ENCODE data around the gene CDKN1B.

The CDKN1B gene

DNA sequence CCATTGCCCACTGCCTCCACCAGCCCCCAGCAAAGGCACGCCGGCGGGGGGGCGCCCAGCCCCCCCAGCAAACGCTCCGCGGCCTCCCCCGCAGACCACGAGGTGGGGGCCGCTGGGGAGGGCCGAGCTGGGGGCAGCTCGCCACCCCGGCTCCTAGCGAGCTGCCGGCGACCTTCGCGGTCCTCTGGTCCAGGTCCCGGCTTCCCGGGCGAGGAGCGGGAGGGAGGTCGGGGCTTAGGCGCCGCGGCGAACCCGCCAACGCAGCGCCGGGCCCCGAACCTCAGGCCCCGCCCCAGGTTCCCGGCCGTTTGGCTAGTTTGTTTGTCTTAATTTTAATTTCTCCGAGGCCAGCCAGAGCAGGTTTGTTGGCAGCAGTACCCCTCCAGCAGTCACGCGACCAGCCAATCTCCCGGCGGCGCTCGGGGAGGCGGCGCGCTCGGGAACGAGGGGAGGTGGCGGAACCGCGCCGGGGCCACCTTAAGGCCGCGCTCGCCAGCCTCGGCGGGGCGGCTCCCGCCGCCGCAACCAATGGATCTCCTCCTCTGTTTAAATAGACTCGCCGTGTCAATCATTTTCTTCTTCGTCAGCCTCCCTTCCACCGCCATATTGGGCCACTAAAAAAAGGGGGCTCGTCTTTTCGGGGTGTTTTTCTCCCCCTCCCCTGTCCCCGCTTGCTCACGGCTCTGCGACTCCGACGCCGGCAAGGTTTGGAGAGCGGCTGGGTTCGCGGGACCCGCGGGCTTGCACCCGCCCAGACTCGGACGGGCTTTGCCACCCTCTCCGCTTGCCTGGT is at the start of gene CDKN1B:
Gene CDKN1B, plus strand, starts transcription at position 576 of the 793 bp plus-strand sequence. CDS start 472 bp downstream, outside the sequence.
- peak; percentile 92 to 93 for DNase-seq

DNA sequence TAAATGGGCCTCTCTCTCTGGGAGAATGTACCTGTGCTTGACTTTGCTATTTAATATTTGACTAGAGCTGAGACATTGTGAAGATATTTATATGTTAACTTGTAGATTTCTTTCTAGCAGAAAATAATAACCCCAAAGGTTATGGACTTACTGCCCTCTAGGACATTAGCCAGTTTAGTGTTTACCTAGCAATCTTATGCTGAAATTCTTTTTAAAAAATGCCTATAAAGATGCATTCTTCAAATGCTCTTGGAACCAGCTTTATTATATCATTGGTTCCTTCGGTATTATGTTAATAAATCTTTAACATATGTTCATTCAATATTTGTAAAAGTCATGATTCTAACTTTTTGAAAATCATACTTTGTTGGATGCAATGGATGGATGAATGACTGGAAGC is 49.2 kb upstream of the CDKN1B start:
- DNase-seq: no peak

DNA sequence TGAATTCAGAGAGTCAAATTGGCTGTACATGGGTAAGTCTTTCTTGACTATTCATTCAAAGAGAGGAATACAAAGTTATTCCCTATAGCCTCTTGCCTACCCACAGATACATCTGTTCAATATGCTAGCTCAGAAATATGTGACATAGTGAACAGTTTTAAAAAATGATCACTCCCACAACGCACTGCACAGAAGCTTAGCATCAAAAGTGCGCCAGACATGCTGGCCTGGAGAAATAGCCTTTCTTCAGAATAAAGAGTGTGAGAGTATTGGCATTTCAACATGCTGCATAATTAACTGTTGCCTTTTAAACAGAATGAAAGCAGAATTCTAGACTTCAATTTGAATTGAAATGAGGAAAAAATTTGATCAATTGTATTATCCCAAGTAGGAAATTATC is 48.1 kb upstream of the CDKN1B start:
- DNase-seq: no peak

DNA sequence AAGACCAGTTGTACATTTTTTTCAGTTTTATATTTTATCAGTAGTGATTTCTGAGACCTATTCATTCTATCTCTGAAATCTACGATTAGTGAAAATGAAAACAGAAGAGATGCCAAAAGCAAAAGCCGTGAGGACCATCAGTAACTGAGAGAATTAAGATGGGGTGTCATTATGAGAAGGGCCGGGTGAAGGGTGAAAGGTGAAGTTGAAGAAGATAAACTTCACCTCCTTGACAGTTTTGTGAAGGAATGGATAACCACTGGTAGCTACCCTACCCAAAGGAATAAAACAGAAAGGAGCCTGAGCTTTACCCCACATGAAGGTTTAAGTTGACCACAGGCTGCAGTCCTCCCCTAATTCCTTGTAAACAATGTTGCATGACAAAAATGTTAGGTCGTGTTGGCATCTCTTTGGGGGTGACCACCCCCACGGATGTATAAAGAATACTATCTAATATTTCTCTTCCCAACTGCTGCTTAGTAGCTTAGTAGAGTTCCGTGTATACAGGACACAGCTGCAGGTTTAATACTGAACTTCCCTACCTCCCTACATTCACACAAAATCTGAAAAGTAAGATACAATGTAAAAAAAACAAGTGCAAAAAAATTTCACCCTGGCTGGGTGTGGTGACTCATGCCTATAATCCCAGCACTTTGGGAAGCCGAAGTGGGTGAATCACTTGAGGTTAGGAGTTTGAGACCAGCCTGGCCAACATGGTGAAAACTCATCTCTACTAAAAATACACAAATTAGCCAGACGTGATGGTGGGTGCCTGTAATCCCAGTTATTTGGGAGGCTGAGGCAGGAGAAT is 45.1 kb upstream of the CDKN1B start:
- DNase-seq: no peak

DNA sequence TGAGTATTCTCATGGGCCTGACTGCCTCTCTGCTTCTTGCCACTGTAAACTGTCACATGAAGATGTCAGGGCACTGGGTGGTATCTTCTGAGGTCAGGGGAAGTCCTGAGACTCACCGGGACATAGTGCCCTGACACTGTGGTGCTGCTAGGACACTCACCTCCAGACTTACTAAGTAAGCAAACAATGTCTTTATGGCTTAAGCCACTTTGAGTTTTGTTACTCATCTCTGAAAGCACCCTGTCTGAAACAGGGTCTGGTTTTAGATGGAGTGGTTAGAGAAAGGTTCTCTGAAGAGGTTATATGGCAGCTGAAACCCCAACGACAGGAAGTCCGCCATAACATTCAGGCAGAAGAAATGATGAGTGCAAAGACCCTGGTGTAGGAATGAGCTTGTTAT is 43.9 kb upstream of the CDKN1B start:
- no peak for DNase-seq

DNA sequence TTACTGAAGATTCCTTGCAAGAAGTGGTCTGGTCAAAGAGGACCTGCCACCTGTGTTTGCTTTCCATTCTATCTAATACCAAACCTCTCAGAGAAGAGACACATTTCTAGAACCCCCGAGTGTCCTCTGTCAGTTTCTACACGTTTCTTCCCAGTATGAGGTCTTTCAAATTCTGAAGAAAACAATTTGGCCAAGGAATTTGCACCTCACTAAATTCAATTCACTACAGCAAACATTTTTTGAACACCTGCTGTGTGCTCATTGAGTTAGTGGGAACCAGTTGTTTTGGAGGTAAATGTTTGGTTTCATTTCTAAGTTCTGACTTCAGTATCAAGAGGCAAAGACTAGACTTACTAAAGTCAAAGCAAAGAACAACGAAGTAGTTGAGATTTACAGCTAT is 40.6 kb upstream of the CDKN1B start:
- no peak for DNase-seq

DNA sequence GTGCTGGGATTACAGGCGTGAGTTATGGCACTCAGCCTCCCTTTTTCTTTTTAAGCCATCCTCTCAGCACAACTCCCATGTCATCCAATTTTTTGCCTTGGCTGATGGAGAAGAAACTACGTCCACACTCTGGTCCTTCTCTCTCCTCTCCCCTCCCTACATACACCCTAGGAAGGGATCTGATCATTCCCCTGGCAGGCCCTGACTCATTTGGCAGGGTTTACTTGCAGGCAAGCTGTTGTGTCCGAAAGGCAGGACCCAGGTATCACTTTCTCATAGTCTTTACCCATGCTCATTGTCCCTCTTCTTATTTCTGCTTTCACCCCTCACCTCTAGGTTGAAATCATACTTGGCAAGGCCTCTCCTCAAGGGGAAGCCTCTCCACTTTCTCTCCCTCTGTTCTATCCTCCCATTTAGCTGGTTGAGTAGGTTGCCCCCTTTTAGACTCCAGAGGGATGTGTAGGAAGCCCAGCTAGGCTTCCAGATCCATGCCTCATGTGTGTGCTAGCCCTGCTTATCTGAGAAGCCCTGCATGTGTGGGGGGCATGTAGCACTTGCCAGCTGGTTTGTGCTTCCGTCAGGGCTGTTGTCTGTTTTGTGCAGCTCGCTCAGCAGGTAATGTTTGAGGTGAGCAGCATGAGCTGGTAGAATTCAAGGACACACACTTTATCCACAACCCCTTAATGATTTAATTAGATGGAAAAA is 36.0 kb upstream of the CDKN1B start:
- DNase-seq: no peak

DNA sequence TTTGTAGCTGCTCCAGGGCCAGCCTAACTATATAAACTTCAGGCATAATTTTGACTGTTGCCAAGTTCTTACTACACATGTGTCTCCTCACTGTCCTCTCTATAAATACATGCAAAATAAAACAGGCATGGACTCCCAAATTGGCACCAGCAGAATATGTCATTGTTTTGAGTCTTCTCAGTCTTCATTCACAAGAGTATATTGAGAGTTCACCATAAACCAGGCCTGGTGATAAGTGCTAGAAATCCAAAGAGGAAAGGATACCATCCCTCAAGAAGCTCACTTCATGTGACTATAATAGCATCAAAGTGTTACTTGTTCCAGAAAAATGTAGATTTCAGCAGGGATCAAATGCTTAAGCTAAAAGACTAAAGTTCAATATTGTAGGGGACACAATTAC is 34.9 kb upstream of the CDKN1B start:
- DNase-seq: no peak

DNA sequence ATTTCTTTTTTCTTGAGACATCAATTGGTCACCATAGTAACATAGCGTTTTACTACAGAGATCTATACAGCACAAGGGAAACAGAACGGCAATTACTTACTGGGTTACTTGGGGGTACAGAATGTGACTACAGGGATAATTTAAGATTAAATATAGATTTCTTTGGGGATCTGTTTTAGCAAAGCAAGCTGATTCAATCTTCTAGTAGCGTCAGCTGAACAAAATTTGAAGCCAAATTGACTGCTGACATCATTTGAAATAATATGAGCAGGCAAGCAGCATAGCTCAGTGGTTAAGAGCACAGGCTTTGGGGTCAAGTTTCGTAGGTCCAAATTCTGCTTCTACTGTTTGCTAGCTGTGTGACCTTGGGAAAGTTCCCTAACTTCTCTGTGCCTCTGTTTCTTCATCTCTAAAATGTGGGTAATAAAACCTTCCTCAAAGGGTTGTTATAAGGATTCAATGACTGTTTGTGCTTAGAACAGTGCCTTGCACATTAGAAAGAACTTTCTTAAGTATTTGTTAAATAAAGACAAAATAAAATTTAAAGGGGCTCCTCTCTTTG is 34.0 kb upstream of the CDKN1B start:
- DNase-seq: no peak

DNA sequence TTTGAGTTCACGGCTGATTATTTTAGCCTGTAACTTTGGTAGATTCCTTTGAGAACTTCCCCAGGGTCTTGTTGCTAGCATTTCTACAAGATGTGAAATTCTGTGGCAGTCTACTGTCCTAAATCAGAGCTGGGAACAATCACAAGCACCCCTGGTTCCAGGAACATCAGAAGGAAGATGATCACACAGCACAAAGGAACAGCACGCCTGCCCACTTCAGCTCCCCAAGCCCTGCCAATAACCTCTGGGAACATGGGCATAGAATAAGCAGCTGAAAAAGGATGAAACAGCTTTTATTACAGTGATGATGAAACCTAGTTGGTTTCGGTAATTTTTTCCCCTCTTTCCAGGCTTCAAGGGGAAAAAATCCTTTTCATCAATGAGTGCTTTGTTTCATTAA is 33.4 kb upstream of the CDKN1B start:
- DNase-seq: no peak

DNA sequence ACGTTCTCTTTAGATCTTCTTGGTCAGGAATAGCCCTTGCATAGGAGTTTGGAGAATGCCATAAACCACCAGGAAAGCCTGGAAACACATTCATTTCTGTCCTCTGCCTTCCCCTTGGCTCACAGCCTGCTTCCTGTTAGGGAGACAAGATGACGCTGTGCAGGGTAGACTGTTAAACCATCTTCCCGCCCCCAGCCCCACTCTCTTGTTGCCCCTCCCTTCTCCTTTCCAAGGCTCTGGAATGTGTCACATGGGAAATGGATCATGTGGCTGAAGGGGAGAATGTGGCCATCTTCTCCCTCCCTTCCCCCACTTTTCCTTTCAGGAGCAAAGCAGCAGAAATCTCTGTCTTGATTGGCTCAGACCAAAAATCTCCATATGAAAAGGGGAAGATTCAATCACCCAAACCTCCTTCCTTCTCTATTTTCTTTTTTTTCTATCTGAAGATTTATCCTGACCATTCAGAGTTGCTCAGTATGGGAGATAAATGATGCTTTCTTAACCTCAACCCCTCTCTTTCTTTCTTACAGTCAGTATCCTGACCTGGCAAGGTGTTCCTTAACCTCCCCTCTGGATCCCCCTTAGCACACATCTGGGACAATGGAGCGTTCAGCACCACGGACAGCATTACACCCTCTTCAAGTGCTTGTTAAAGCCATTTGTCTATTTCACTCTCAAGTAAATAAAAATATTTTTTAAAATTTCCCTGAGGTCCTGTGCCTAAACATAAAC is 32.6 kb upstream of the CDKN1B start:
- no peak for DNase-seq

DNA sequence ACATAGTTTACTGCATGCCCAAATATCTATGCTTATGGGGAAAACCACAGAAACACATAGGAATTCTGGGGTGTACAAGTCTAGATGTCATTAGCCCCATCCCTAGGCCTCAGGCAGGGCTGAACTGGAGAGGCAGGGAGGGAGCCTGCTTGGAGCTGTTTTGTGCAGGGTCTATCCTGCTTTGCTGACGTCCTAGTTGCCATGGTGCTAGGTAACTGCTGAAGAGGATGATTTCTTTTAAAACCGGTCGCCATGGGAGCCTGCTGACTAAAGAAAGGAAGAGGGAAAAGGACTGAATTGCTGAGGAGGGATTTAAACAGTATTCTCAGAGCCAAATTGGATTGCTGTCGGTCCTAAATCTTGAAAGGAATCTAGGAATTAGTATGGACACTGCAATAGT is 31.9 kb upstream of the CDKN1B start:
- no peak for DNase-seq

DNA sequence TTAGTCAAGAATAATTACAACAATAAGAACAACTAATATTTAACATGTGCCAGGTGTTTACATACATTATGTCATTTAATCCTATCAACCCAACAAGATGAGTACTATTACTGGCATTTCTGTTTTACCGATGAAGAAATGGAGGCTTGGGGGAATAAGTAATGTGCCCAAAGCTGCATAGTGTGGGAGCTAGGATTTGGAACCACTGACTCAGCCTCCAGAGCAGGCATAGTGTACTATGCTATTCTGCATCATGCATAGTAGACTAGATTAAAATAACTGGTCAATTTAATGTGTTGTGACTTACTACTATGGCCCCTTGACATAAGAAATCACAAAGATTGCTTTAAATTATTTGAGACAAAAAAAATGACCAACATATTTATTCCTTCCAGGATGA is 30.7 kb upstream of the CDKN1B start:
- DNase-seq: no peak

DNA sequence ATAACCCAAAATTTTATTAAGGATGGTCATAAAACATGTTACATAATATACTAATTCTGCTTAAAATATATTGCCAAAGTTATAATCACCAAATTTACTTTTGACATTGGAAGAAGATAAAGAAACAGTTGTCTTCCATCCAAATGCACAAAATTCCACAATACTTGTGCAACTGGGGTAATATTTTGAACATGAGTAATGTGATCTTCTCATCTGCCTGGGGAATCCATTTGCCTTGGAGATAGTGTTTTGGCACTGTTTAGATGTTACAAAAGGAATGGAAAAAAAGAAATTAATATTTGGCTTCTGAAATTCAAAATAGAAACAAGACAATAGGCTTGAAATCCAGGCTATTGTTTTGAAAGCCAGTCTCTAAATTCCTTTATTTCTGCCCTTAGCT is 30.2 kb upstream of the CDKN1B start:
- DNase-seq: no peak

DNA sequence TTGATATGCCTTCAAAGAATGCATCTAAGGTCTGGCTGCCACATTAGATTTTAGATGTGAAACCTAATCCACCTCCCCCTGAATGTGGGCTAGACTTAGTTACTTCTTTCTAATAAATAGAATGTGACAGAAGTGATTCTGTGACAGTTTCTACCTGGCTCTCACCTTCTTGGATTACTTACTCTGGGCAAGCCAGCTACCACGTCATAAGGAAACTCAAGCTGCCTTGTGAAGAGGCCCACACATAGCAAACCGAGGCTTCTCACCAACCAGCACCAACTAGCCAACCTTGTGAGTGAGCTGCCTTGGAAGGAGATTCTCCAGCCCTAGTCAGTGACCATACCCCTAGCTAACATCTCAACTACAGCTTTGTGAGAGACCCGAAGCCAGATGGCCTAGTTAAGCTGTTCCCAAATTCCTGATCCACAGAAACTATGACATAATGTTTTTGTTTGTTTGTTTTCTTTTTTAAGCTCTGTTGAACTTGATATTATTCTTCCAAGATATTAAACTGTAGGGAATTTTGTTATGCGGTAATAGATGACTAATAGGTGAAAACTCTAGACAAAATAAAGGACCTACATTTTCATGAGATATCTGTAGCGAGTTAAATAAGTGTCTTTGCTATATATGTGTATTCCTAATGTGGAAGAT is 27.4 kb upstream of the CDKN1B start:
- DNase-seq: no peak

DNA sequence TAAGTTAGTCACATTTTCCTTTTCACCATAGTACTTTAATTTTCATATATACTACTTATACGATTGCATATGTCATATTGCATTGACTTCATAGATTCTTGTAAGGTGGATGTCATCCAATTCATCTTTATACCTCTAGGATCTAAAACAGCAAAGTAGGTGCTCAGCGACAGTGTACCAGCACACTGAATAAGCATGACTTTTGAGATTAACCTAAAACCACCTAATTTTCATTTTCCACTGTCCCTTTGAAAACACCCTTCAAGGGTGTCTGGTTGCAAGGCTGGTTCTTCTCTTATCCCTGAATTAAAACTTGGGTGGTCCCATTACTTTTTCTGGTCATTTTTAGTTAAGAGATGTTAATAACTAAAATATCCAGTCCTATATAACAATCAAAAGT is 25.6 kb upstream of the CDKN1B start:
- DNase-seq: no peak

DNA sequence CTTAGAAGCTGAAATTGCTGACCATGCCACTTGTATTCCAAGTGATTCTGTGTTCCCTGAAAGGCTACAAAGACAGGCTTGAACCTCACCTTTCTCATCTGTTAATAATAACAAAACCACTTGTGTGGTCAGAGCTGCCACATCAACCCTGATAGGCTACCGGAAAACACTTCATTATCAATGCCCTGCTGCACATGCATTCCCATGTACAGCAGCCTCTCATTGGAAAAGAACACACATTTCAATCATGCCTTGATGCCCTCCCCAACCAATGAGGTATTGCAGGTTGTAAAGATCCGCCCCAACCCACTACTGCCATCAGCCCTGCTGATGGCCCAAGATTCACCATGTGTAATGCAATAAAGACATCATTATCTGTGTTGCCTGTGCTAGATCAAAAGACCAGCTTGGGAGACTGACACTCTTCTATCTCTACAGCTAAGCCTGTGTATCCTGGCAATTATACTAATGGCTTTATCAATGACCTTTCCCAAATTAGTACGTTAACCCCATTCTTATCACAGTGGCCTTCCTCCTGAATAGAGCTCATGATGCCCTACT is 24.0 kb upstream of the CDKN1B start:
- DNase-seq: no peak

DNA sequence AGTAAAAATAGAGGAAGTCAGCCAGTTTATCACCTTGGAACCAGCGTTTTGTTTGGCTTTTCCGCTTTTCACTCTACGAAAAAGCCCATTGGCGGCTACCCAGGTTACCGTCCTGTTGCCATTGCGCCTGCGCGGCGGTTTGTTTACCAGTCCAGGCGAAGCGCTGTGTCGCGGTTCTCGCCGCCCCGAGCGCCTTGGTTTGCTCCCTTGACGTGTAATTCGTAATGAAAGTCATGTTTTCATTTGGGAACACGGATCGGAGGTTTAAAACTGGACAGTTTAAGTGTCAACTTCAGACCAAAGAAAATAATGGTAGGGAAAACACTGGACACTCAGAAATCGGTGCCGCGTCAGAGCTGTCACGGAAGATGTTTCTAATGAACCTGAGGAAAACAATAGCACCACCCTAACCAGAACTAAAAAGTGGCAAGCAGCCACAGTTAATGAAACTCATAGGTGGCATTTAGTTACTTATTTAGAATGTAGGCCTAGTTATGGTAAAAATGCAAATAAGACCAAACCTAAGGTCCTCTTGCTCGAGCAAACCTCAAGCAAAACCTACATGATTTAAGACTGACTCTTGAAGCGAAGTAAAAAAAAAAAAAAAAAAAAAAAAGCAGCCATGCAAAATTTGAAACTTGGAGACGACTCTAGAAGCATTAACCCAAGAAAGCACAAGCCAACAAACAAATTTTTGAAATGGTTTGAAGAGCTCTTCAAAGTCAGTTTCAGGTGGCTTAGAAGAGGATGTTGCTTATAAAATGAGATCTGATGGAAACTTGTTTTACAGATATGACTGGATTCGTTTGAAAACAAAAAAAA is 20.4 kb upstream of the CDKN1B start:
- peak; percentile 94 to 95 for DNase-seq

DNA sequence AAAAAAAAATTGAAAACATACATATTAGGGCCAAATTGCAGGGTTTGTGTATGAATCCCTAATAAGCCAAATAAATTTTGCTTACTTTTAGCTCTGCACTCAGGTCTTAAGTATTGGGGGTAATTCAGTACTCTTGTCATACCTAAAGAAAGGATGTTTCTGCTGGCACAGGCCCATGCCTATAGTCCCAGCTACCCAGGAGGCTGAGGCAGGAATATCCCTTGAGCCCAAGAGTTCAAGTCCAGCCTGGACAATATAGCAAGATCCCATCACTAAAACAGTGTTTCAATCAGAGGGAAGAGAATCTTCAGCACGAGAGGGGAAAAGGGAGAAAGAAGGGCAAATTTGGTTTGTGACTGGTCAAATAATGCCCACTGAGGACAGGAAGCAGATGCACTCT is 17.8 kb upstream of the CDKN1B start:
- DNase-seq: no peak

DNA sequence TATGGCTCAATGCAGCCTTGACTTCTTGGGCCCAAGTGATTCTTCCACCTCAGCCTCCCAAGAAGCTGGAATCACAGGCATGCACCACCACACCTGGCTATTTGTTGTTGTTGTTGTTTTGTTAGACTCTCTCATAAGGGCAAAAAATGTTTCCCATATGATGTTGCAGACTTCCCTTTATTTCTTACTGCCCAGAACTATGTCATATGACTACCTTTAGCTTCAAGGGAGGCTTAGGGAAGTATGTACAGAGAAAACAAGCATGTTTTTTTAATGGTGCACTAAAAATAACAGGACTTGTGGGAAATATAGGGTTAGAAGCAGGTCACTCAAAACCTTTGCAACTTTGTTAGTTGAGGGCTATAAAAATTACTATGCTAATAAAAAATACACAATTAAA is 16.9 kb upstream of the CDKN1B start:
- no peak for DNase-seq

DNA sequence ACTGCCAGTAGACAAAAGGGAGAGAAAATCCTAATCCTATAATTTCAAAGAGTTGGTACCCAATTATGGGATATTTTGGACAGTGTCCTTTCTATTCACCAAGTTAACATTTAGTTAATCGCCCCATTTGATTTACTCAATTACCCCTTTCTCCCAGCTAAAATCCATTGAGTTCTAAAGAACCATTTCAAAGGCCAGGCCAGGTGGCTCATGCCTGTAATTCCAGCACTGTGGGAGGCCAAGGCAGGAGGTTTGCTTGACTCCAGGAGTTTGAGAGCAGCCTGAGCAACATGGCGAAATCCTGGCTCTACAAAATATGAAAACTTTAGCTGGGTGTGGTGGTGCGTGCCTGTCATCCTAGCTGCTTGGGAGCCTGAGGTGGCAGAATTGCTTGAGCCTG is 15.7 kb upstream of the CDKN1B start:
- DNase-seq: no peak
